ENCODE results near the gene YBX2.

GRCh38 chr17:7280519-7281073 lies 13.8 kb downstream of the YBX2 start:
- TF ChIP-seq PPARA (CRISPR knock-in tag; IDR thresholded peaks at IDR 0.05; ENCODE audit: borderline replicate concordance) (no peak), ZNF8 (CRISPR knock-in tag; IDR thresholded peaks at IDR 0.05) (no peak)

All from SK-N-SH treated with all-trans-retinoic acid at 6 μM for 48 hours (cell line).